Astrocyte (in vitro differentiated cells and primary cell): ENCODE data around the gene SLC16A3. TPM values are rescaled to one million over a fixed set of nuclear protein-coding genes. Genes with fewer than 3 reads are reported as not detected.

Experiments
- DNase-seq: peaks from one replicate; pipeline ENCODE4 v3.0.0-alpha.2; 2010; ENCODE audit warnings: low read depth
- FAIRE-seq: peaks from 2 replicates; lab custom pipeline; 2011; peaks lifted over from hg19 to GRCh38; lab: Jason Lieb, UNC
- H2AFZ ChIP-seq: 2 replicates; pipeline ENCODE4 v1.6.0; 2012; ENCODE audit warnings: low read depth, low read length, inconsistent platforms
- H3K27ac ChIP-seq: 2 replicates; pipeline ENCODE4 v1.5.1; 2011; ENCODE audit warnings: low read depth, low read length, inconsistent platforms
- H3K27me3 ChIP-seq: 2 replicates; pipeline ENCODE4 v1.6.0; 2011; ENCODE audit warnings: low read length, inconsistent platforms; ENCODE audit not compliant: insufficient read depth
- H3K36me3 ChIP-seq: 2 replicates; pipeline ENCODE4 v1.5.1; 2011; ENCODE audit warnings: low read length, inconsistent platforms; ENCODE audit not compliant: insufficient read depth
- H3K4me1 ChIP-seq: 2 replicates; pipeline ENCODE4 v1.5.1; 2011; ENCODE audit warnings: low read length, inconsistent platforms; ENCODE audit not compliant: insufficient read depth
- H3K4me2 ChIP-seq: 2 replicates; pipeline ENCODE4 v1.6.0; 2012; ENCODE audit warnings: low read length, inconsistent platforms
- H3K4me3 ChIP-seq: 2 replicates; pipeline ENCODE4 v1.5.1; 2011; ENCODE audit warnings: low read depth, mild to moderate bottlenecking, low read length, inconsistent platforms; ENCODE audit not compliant: insufficient read depth
- H3K79me2 ChIP-seq: 2 replicates; pipeline ENCODE4 v1.6.0; 2012; ENCODE audit warnings: mild to moderate bottlenecking, low read length, inconsistent platforms; ENCODE audit not compliant: insufficient read depth
- H3K9ac ChIP-seq: 2 replicates; pipeline ENCODE4 v1.6.0; 2012; ENCODE audit warnings: mild to moderate bottlenecking, low read length, inconsistent platforms
- H3K9me3 ChIP-seq: 2 replicates; pipeline ENCODE4 v1.5.1; 2012; ENCODE audit warnings: low read depth, mild to moderate bottlenecking, low read length, inconsistent platforms; ENCODE audit not compliant: insufficient read depth
- H4K20me1 ChIP-seq: 2 replicates; pipeline ENCODE4 v1.6.0; 2012; ENCODE audit warnings: low read length, inconsistent platforms; ENCODE audit not compliant: insufficient read depth
- H3K27ac Mint-ChIP-seq: one replicate; pipeline ENCODE4 v1.8.0; 2021; ENCODE audit warnings: mild to moderate bottlenecking, mixed read lengths; ENCODE audit not compliant: unreplicated experiment
- H3K27me3 Mint-ChIP-seq: one replicate; pipeline ENCODE4 v1.8.0; 2021; ENCODE audit warnings: low read depth, mixed read lengths; ENCODE audit not compliant: unreplicated experiment
- H3K36me3 Mint-ChIP-seq: one replicate; pipeline ENCODE4 v1.8.0; 2021; ENCODE audit warnings: low read depth, mixed read lengths; ENCODE audit not compliant: unreplicated experiment
- H3K4me1 Mint-ChIP-seq: one replicate; pipeline ENCODE4 v1.8.0; 2021; ENCODE audit warnings: low read depth, mixed read lengths; ENCODE audit not compliant: unreplicated experiment
- H3K4me3 Mint-ChIP-seq: one replicate; pipeline ENCODE4 v1.8.0; 2021; ENCODE audit warnings: mild to moderate bottlenecking, moderate library complexity, mixed read lengths; ENCODE audit not compliant: unreplicated experiment
- H3K9me3 Mint-ChIP-seq: one replicate; pipeline ENCODE4 v1.8.0; 2021; ENCODE audit warnings: mild to moderate bottlenecking, mixed read lengths; ENCODE audit not compliant: unreplicated experiment
- CTCF ChIP-seq: IDR thresholded peaks from 2 replicates; pipeline ENCODE4 v1.5.1; 2011; ENCODE audit warnings: low read depth, mild to moderate bottlenecking, inconsistent platforms, low read length, moderate library complexity; ENCODE audit not compliant: insufficient read depth
- EZH2 ChIP-seq: IDR thresholded peaks from 2 replicates; pipeline ENCODE4 v1.6.1; 2012; ENCODE audit warnings: mild to moderate bottlenecking, low read length, inconsistent platforms; ENCODE audit not compliant: insufficient read depth
- total RNA-seq: library from RNA; stranded (reverse); gene quantifications from 2 replicates; pipeline ENCODE4 v1.2.1, GENCODE V29; 2021

The SLC16A3 gene
- total RNA-seq, 1 donor from 2014 or later, result 292 TPM

GRCh38 chr17:82278308-82278707, 49.5 kb downstream of the SLC16A3 start:
- no peak overlapping the region for H3K27ac ChIP-seq
- no peak for FAIRE-seq
- no peak overlapping the region for H3K4me3 Mint-ChIP-seq

GRCh38 chr17:82278786-82279391, 50.0 kb downstream of the SLC16A3 start:
- no peak overlapping the region for H3K4me2 ChIP-seq
- no peak overlapping the region for H3K9ac ChIP-seq
- no peaks in the 10 kb centered on the region for H3K79me2 ChIP-seq
- DNase-seq (no peak), FAIRE-seq (no peak)
- Mint-ChIP-seq H3K27ac (no peak overlapping the region), H3K36me3 (peaks cover 6% of the 10 kb centered on the region), H3K9me3 (no peaks in the 10 kb centered on the region), H3K4me1 (peaks cover 3% of the 10 kb centered on the region), H3K4me3 (no peak overlapping the region), H3K27me3 (no peaks in the 10 kb centered on the region)
- no peak overlapping the region for H3K4me3 ChIP-seq
- H3K9me3 ChIP-seq, result no peaks in the 10 kb centered on the region
- no peak for TF ChIP-seq CTCF
- TF ChIP-seq EZH2, result no peak
- H2AFZ ChIP-seq, result no peak overlapping the region
- H4K20me1 ChIP-seq, result peaks cover 8% of the 10 kb centered on the region
- H3K36me3 ChIP-seq, result no peaks in the 10 kb centered on the region
- no peak overlapping the region for H3K27ac ChIP-seq
- H3K27me3 ChIP-seq, result no peaks in the 10 kb centered on the region
- H3K4me1 ChIP-seq, result peaks cover 27% of the 10 kb centered on the region

More at GRCh38 chr17:82278308-82278707, 49.5 kb downstream of the SLC16A3 start:
- H3K4me2 ChIP-seq, result no peak overlapping the region
- H3K9me3 ChIP-seq, result no peaks in the 10 kb centered on the region
- peaks cover 24% of the 10 kb centered on the region for H3K4me1 ChIP-seq
- H3K79me2 ChIP-seq, result peaks cover under 1% of the 10 kb centered on the region
- Mint-ChIP-seq H3K27me3 (no peaks in the 10 kb centered on the region), H3K4me1 (peaks cover 1% of the 10 kb centered on the region), H3K9me3 (no peaks in the 10 kb centered on the region), H3K36me3 (peaks cover 6% of the 10 kb centered on the region), H3K27ac (no peak overlapping the region)
- no peak overlapping the region for H2AFZ ChIP-seq
- H3K27me3 ChIP-seq, result no peaks in the 10 kb centered on the region
- H3K36me3 ChIP-seq, result no peaks in the 10 kb centered on the region
- peaks cover 8% of the 10 kb centered on the region for H4K20me1 ChIP-seq
- DNase-seq, result no peak
- H3K4me3 ChIP-seq, result no peak overlapping the region
- TF ChIP-seq CTCF (no peak), EZH2 (no peak)
- no peak overlapping the region for H3K9ac ChIP-seq

- Mint-ChIP-seq H3K36me3 (peaks cover 6% of the 10 kb centered on the region), H3K4me1 (peaks cover 3% of the 10 kb centered on the region)
Measured at GRCh38 chr17:82280537-82280936, 51.7 kb downstream of the SLC16A3 start.

More at GRCh38 chr17:82280537-82280936, 51.7 kb downstream of the SLC16A3 start:
- DNase-seq (no peak), FAIRE-seq (no peak)
- Histone ChIP-seq H3K9ac (no peak overlapping the region), H3K79me2 (no peaks in the 10 kb centered on the region), H3K36me3 (no peaks in the 10 kb centered on the region), H3K9me3 (no peaks in the 10 kb centered on the region), H2AFZ (no peak overlapping the region), H3K4me3 (no peak overlapping the region), H4K20me1 (peaks cover 8% of the 10 kb centered on the region), H3K27me3 (no peaks in the 10 kb centered on the region), H3K4me2 (no peak overlapping the region), H3K4me1 (peaks cover 25% of the 10 kb centered on the region), H3K27ac (no peak overlapping the region)
- no peak overlapping the region for H3K27ac Mint-ChIP-seq
- H3K27me3 Mint-ChIP-seq, result no peaks in the 10 kb centered on the region
- H3K9me3 Mint-ChIP-seq, result no peaks in the 10 kb centered on the region
- no peak overlapping the region for H3K4me3 Mint-ChIP-seq
- TF ChIP-seq EZH2 (no peak), CTCF (no peak)
